Middle frontal gyrus (tissue), 1 donor: ENCODE data around the gene ZNF296.

Experiments
- DNase-seq: peaks from one replicate; pipeline ENCODE4 v3.0.0-alpha.2; 2015; ENCODE audit warnings: low spot score; ENCODE audit errors: extremely low spot score

Gene ZNF296

DNA sequence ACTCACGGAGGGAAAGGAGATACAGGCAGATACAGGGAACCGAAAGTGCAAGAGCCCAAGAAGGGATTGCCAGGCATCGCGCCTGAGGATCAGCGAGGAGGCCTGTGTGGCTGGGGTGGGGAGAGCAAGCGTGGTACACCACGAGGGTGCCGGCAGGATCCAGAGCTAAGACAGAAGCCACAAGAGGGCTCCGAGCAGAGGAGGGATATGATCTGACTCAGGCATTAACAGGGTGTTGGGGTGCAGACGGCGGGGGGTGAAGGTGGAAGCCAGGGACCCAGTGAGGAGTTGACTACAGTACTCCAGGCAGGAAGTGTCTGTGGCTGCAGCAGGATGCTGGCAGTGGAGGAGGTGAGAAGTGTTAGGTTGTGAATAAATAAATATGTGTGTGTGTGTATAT is 11.3 kb upstream of the ZNF296 start:
- DNase-seq, result no peak

DNA sequence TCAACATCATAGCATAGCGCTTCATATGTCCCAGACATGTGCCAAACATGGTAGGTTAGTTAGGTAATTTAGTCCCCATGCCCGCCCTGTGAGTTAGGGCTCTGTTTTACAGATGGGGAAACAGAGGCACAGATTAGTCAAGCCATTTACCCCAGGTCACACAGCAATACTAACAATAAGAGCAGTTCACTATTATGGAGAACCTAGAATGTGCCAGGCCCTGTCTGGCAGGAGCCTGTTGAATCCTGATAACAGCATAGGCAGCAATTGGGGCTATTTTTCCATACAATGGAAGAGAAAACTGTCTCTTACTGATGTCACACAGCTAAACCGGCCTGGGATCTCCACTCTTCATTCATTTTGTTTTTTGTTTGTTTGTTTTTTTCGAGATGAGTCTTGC is 10.2 kb upstream of the ZNF296 start:
- DNase-seq, result no peak

DNA sequence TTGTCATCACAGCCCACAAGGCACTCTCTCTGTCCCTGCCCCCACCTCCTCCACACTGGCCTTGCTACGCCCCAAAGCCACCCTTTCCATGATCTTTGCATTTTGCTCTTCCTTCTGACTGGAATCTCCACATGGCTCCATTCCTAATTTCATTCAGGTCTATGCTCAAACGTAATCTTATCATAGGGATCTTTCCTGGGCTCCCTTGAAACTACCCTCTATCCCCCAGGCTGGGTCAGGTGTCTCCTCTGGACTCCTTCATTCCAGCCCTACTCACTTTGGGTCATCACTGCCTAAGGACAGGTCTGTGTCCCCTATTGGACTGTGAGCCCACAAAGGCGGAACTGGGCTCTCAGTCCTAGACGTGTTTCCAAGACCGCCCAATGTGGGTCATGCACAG is 5.9 kb upstream of the ZNF296 start:
- DNase-seq, result no peak

DNA sequence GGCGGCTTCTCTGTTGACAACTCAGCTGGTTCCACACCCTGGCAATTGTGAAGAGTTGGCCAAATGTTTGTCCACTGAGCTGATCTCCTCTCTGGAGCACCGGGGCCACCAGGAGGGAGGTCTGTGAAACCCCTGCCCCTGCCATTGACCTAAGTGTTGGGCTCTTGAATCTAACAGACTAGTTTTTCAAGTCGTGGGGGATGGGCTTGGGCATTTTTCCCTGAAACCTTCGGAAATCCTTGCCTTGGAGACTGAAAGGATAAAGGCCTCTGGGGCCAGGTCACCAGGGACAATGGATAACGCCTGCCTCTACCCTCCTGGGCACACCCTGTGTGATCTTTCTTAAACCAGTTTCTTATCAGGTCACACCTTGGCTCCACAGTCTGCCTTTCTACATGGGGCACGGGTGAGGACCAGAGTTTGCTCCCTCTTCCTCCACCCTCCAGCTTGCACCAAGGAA is 3.7 kb upstream of the ZNF296 start:
- no peak for DNase-seq

DNA sequence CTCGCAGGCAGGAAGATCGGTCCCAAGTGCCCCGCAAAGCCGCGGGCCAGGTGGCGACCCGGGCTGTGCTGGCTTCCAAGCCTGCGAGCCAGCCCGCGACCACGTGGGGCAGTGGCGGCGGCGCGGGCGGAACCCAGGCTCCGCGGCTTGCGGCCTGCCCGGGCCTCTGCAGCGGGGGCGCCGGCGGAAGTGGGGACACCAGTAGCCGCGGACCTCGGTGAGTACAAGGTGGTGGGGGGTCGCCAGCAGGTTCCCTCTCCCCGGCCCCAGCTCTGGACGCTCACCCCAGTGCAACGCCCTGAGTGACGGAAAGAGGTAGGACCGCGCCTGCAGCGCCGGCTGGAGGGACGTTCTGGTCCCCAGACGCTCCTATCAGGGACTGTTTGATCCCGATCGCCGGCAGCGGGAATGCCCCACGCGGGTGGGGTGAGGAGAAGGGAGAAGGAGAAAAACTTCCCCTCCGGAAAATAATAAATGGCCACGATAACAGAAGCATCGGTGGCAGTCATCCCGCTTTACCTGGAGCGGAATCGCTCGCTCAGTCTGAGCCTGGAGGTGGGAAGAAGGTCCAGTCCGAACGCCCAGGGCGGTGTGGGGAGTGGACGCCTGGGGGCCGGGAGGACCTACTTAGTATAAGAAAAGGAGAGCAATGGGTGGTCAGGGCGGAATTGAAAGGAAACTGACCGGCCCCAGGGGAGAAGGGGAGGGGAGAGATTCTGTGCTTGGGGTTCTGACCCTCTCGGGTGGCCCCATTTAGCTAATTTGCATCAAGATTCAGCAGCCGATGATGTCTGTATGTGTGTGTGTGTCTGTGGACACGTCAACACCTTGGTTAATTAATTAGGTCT is 3.0 kb upstream of the ZNF296 start, which contains the start of gene GEMIN7:
Gene GEMIN7, plus strand, starts transcription at position 198 of the 848 bp plus-strand sequence. CDS start 10,855 bp downstream, outside the sequence.
- no peak for DNase-seq

DNA sequence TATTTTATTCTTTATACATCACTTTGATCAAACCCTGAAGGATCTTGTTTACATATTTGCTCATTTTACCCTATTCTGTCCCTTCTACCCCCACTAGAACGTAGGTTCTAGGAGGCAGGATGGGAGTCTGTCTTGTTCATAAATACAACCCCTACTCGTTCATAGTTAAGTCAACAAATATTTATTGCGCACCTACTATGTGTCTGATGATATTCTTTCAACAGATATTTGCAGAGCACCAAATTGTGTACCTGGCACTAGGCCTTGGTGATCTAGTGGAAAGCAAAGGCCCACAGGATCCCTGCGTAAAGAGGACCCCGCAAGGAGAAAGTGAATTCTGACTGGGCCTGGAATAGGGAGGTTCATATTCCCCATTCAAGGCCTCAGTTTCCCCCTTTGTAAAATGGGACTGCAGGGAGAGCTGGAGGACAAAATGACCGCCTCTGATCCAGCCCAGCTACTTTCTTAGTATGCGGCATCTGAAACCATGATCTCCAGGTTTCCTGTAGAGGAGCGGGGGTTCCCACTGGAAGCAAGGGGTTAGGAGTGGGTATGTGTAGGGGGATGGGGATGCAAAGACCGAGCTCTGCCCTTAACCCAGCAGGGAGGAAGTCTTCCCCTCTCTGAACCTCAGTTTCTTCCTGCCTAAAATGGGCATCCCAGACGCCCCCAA is 2.2 kb upstream of the ZNF296 start:
- no peak for DNase-seq

DNA sequence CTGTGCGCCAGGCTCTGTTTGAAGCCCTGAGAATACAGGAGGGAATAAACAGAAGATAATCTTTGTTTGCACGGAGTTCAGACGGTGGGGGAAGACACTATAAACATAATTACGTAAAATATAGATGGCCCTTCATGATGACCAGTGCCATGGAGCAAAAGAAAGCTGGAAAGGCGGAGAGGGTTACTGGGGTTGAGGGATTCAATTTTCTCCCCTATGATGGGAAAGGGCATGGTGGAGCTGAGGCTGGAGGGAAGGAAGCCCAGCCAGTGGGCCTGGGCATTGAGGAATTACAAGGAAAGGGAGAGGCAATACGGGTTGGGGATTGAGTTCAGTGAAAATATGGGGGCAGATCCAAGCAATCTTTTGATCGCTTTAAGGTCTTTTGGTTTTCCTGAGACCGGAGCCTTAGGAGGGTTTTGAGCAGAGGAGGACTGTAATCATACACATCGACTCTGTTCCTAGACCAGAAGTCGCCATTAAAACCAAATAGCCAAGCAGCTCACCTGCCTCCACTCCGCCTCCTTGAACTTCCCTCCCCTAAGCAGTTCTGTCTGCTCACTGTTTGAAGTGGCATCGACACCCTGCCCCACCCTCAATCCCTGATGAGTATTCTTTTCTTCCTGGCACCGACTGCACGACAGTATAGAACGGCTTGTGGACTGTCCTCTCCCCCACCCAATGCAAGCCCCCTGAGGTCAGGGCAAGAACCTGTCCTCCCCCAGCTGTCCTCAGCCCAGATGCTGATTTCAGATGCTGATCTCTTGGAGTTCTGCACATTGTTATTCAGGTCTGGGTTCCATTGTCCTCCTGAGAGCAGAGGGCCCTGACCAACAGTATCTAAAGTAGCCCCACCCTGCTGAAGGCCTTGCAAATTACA is 813 bp upstream of the ZNF296 start:
- no peak for DNase-seq

DNA sequence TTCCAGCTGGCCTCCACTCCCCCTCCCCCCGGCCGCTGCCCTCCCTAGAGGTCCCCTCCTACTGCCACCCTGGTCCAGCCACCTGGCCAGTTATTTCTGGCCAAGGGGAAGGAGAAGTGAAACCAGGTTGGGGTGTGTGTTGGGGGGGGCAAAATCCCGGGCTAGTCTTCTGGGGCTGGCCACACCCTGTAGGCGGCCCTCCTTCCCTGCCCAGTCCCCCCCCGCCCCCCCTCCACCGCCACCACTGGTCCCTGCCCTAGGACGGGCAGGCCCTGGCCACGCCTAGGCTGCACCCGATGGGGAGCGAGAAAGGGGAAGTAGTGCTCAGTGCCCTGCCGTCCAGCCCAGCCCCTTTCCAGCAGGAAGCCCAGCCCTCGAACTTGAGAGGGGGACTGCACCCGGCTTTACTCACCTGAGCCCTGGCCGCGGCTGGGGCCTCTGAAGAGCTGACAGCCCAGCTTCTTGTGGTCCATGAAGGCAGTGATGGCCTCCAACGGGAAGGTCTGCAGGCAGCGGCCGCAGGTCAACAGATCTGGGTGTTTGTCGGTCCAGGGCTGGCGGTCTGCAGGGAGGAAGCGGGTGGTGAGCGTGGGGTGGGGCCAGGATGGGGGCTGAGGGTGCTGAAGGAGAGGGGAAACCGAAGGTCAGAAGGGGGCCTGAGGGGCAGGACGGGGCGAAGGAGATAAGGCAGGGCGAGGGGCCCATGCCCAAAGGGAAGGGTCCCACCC is 813 bp downstream of the ZNF296 start:
- no peak for DNase-seq

DNA sequence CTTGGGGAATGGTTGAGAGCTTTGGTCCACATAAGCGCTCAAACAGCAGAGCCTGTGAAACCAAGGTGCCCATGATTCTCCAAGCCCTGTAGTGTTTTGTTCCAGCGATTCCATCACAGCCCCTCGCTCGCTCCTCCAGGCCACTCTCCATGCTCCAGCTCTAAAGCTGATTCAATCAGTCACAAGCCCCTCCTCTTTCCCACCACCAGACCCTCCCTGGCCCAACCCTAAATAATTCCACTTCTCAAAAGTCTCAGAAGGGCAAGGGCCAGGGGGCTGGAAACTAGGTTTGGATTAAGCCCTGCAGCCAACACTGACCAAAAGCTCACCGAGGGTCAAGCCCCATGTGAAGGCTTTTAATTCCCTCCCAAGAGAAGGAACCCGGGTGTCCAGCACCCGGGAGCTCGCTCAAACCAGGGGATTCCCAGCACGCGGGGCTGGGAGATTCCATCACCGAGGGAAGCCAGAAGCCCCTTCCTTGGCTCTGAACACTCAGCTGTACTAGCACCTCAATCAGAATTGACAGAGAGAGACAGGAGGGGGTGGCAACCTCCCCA is 1.5 kb downstream of the ZNF296 start:
- no peak for DNase-seq

DNA sequence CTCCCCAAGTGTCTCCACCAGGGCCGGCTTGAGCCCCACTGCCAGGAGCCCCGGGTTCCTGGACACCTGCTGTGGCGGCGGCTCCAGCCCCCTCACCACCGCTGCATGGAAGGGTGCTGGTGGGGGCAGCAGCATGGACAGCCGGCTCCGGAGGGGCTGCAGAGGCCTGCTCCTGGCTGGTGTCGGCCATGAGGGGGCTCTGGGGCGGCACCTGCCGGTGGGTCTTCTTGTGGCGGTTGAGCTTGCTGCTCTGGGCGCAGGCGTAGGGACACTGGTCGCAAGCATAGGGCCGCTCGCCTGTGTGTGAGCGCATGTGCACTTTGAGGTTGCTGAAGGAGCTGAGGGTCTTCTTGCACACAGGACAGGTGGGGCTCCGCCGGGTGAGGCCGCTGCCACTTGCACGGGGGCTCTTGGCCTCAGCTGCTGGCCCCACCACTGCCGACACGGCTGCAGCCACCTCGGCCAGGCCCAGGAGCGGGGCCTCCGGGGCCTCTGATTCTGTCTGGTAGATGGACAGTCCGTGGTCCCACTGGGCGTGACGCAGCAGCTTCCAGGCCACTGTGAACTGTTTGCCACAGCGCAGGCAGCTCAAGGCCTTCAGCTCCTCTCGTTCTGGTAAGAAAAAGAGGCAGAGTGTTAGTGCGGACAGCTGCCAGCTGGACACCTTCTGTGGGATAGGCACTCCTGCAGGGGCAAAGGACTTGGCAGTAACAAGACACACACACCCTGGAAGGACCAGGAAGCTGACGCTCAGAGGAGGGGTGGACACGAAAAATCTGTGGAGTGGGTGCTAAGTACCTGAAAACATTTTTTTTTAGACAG is 4.1 kb downstream of the ZNF296 start:
- DNase-seq, result no peak

DNA sequence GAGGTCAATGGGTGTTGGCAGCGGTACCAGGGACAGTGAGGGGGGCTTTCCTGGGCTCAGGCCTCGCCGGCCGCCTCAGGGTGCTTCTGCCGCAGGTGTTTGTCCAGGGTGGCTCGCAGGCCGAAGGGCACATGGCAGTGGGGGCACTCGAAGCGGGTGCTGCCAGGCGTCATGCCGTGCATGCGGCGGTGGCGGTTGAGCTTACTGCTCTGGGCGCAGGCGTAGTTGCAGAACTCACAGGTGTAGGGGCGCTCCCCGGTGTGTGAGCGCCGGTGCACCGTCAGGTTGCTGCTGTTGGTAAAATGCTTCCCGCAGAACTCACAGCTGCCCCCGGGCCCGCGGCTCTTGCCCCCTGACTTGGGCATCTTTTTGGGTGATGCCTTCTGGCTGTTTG is 4.7 kb downstream of the ZNF296 start:
- DNase-seq, result no peak

DNA sequence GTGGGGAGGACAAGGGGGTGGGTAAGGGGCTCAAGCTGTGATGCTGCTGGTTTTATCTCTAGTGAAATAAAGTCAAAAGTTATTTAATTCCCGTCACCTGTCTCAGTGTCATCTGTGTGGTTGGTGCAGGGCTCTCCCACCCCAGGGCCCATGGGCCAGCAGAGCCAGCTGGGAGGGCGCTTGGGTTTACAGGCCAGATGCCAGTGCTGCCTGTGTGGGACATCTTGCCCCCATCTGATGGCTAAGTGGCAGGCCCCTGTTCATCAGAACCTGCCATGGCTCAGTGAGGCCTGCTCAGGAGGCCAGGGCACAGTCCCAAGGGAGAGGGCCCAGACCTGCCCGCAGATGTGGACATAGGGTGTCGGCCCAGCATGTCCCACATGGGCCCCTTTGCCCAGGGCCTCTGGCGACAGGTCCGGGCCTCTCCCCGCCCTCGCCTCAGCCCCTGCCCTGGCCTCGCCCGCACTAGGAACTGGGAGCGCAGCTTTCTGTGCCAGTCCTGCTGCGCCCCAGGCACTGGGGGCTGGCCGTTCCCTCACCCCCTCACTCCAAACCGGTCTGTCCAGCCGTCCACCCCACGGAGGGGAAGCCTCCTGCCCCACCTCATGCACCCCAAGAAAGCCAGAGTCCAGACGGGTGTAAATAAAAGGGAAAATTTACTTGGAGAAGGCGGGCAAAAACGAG is 5.3 kb downstream of the ZNF296 start:
- DNase-seq, result no peak

DNA sequence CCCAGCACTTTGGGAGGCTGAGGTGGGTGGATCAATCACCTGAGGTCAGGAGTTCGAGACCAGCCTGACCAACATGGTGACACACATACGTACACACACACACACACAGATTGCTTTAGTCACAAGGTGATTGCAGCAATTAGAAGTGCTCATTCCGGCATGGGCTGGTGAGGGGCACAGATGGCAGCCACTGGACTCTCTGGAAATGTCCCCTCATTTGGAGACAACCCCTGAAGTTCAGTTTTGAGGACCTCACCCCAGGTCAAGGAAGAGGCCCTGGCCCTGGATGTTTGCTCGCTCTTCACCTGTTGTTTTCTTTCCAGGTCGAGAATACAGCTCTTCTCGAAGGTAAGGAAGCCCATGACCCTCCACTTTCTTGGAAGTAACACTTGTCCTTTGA is 6.1 kb downstream of the ZNF296 start:
- no peak for DNase-seq

DNA sequence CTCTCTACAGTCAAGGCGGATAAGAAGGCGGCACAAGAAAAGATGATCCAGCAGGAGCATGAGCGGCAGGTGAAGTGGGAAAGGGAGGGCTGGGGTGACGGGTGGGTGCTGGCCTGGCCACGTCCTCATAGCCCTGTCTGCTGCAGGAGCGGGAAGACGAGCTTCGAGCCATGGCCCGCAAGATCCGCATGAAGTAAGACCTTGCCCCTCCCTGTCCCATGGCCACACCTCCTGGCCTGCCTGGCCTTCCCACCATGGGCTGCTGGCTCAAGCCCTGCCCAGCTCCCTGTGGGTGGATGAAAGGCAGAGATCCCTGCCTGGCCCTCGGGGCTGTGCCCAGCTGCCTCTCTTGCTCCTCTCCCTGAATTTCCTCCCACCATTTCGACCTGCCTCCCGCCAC is 7.2 kb downstream of the ZNF296 start:
- DNase-seq, result no peak

DNA sequence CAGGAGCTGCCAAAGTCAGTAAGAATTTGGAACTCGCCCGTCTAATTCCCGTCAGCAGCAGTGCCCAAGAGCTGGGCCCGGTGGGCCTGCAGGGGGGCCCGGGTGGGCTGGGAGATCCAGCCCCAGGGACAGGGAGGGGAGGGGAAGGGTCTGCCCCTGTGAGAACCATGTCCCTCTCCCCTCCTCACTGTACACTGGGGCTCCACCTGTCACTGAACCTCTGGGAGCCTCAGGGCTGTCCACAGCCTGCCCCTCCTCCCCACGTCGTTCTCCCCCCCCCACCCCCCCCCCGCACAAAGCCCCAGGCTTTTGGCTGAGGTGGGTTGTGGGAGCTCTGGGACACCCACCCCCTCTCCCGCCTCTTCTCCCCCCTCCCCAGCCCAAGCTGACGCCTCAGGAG is 8.2 kb downstream of the ZNF296 start:
- DNase-seq, result no peak

DNA sequence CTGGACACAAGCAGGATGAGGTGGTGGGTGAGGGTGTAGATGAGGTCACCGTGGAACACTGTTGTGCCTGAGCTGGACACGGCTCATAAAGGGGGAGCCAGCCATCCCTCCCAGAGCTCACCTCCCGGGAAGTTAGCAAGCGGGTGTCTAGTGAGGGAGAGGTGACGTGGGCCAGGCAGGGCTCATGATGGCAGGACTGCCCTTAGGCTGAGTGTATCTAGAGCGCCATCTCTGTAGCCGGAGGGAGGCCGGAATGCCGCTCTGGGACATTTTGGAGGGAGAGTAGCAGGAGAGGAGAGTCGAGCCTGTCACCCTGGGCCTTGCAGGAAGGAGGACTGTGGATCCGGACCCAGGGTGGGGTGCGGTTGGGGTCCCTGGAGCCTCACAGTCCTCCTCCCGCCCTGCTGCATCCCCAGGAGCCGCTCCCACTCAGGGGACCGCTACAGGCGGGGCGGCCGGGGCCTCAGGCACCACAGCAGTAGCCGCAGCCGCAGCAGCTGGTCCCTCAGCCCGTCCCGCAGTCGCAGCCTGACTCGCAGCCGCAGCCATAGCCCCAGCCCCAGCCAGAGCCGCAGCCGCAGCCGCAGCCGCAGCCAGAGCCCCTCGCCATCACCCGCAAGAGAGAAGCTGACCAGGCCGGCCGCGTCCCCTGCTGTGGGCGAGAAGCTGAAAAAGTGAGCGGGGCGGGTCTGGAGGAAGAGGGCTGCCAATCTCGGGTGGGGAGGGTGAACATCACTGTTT is 9.2 kb downstream of the ZNF296 start:
- DNase-seq, result no peak

DNA sequence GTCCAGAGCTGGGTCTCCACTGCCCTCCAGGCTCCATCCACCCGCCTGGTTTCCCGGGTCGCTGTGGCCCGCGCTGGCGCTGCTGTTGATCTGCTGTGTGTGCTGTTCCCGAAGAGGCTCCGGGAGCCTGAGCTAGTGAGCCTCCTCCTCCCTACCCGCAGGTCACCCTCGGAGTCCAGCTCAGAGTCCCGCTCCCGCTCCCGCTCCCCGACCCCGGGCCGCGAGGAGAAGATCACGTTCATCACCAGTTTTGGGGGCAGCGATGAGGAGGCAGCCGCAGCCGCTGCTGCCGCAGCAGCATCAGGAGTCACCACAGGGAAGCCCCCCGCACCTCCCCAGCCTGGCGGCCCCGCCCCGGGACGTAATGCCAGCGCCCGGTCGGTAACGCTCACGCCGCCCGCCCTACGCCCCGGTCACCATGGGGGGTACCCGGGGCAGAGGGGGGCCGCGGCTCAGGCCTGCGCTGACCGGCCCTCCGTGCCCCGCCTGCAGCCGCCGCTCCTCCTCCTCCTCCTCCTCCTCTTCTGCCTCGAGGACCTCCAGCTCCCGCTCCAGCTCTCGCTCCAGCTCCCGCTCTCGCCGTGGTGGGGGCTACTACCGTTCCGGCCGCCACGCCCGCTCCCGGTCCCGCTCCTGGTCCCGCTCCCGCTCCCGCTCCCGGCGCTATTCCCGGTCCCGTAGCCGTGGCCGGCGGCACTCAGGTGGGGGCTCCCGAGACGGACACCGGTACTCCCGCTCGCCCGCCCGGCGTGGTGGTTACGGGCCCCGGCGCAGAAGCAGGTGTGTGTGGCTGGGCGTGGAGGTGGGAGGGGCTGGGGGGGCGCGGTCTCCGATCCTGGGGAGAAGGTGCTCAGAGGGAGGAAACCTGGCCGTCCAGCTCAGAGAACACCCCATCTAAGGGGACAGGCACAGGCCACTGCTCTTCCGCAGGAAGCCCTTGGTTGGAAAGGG is 12.2 kb downstream of the ZNF296 start:
- DNase-seq, result no peak
